ENCODE data around the gene NIT1.

DNA sequence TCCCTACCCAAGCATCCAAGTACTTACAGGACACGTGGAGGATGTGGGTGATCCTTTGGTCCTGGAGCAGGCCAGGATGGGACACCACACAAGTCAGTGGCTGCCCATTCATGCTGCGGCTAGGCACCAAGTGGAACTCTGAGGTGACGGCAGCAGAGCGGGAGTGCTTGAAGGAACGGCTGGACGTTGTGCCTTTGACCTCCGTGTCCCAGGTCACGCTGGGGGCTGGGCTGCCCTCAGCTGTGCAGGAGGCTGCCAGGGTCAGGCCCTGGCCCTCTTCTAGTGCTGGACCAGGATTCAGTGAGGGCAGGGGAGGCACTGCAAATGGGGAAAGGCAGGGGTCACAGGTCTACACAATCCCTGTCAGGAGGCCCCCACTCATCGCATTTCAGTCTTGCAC is 40.5 kb upstream of the NIT1 start:
- TF ChIP-seq, protein P1, sequence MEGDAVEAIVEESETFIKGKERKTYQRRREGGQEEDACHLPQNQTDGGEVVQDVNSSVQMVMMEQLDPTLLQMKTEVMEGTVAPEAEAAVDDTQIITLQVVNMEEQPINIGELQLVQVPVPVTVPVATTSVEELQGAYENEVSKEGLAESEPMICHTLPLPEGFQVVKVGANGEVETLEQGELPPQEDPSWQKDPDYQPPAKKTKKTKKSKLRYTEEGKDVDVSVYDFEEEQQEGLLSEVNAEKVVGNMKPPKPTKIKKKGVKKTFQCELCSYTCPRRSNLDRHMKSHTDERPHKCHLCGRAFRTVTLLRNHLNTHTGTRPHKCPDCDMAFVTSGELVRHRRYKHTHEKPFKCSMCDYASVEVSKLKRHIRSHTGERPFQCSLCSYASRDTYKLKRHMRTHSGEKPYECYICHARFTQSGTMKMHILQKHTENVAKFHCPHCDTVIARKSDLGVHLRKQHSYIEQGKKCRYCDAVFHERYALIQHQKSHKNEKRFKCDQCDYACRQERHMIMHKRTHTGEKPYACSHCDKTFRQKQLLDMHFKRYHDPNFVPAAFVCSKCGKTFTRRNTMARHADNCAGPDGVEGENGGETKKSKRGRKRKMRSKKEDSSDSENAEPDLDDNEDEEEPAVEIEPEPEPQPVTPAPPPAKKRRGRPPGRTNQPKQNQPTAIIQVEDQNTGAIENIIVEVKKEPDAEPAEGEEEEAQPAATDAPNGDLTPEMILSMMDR (IDR thresholded peaks at IDR 0.05; ENCODE audit: poor library complexity): no peak
- TF ChIP-seq EZH2 (IDR thresholded peaks at IDR 0.05; ENCODE audit: borderline replicate concordance): no peak
